Left colon (tissue), 2 donors: ENCODE measurements around the gene TROAP. TPM values are rescaled to one million over a fixed set of nuclear protein-coding genes. Genes with fewer than 3 reads are reported as not detected.

Source experiments
- ATAC-seq: fragments of 200-7000 bp; cut with Tn5 transposase; one replicate; pipeline ENCODE4 v1.9.1; 2020; ENCODE audit warnings: mild to moderate bottlenecking, moderate library complexity
- DNase-seq, 2 donors: peaks; one replicate each; pipeline ENCODE4 v3.0.0-alpha.2; 2020
- intact Hi-C, 2 donors: fragments of 100-400 bp; cut with DNase I in 1 of 2; cut with micrococcal nuclease in 1 of 2; formaldehyde crosslinking; loops; one replicate each; pipeline versions ENCODE4 v1.11.2 to v1.14.0; 2022; cut with DNase I, micrococcal nuclease
- total RNA-seq, 2 donors: library from RNA; stranded (reverse); fragmentation: NEBNext Ultra II Directional; extraction: Animal tissue kit (Norgen Biotek cat#: 25700); gene quantifications; one replicate each; pipeline ENCODE4 v1.2.1, GENCODE V29; 2021
- donor health status: DM: no; HTN: no; CAD: no.
- donor health status: DM: yes; HTN: yes; CAD: no.

The TROAP gene
- total RNA-seq, 2 donors from 2014 or later = 4.9 to 12.4 TPM

- peak; percentile 92 for ATAC-seq
- intact Hi-C loops = loop anchor here in 1 of 2 donors (10.0 kb wide), 1 partner anchor 167 kb away; no protein-coding TSS in a partner anchor
- peak; percentile 89 to 94 for DNase-seq
Measured at GRCh38 chr12:49347311-49348193, 24.5 kb downstream of the TROAP start.

GRCh38 chr12:49348781-49349180 is 25.7 kb downstream of the TROAP start:
- DNase-seq (no peak), ATAC-seq (no peak)
- intact Hi-C loops = loop anchor here in 1 of 2 donors (10.0 kb wide), 1 partner anchor 166 kb away; no protein-coding TSS in a partner anchor

GRCh38 chr12:49349266-49349665 is 26.2 kb downstream of the TROAP start:
- no peak for ATAC-seq
- intact Hi-C loops = loop anchor here in 1 of 2 donors (10.0 kb wide), 1 partner anchor 166 kb away; no protein-coding TSS in a partner anchor
- no peak for DNase-seq

- DNase-seq (no peak), ATAC-seq (no peak)
- intact Hi-C loops = no loop called here
Measured at GRCh38 chr12:49352351-49352750, 29.3 kb downstream of the TROAP start.

GRCh38 chr12:49355913-49356312 is 32.9 kb downstream of the TROAP start:
- intact Hi-C loops = no loop called here
- ATAC-seq (no peak), DNase-seq (no peak)

GRCh38 chr12:49357103-49357678 is 34.1 kb downstream of the TROAP start:
- intact Hi-C loops = no loop called here
- ATAC-seq (no peak), DNase-seq (no peak)

- DNase-seq = peak in 1 of 2 donors; percentile 53
- ATAC-seq = peak; percentile 80
- intact Hi-C loops = loop anchor here in 1 of 2 donors (1.0 kb wide), 1 partner anchor 156 kb away; no protein-coding TSS in a partner anchor
Measured at GRCh38 chr12:49358483-49359141, 35.6 kb downstream of the TROAP start.

GRCh38 chr12:49359671-49360070 is 36.6 kb downstream of the TROAP start:
- no peak for DNase-seq
- no peak for ATAC-seq
- intact Hi-C loops = loop anchor here in 1 of 2 donors (5.0 kb wide), 1 partner anchor 158 kb away; no protein-coding TSS in a partner anchor

GRCh38 chr12:49362077-49362476 is 39.0 kb downstream of the TROAP start:
- ATAC-seq = no peak
- intact Hi-C loops = loop anchor here in 1 of 2 donors (5.0 kb wide), 1 partner anchor 155 kb away; no protein-coding TSS in a partner anchor
- DNase-seq = no peak

- DNase-seq (no peak), ATAC-seq (no peak)
- intact Hi-C loops = loop anchor here in 1 of 2 donors (5.0 kb wide), 1 partner anchor 152 kb away; no protein-coding TSS in a partner anchor
Measured at GRCh38 chr12:49364989-49365388, 41.9 kb downstream of the TROAP start.

GRCh38 chr12:49365542-49365941 is 42.5 kb downstream of the TROAP start:
- ATAC-seq (no peak), DNase-seq (no peak)
- intact Hi-C loops = no loop called here

- DNase-seq (peak in 1 of 2 donors; percentile 26), ATAC-seq (peak; percentile 38)
- intact Hi-C loops = no loop called here
Measured at GRCh38 chr12:49366096-49366651, 43.1 kb downstream of the TROAP start.

- DNase-seq (peak; percentile 91 to 94), ATAC-seq (peak; percentile 90)
- intact Hi-C loops = no loop called here
Measured at GRCh38 chr12:49366652-49367380, 43.8 kb downstream of the TROAP start.

- intact Hi-C loops = no loop called here
- ATAC-seq = peak; percentile 13
- DNase-seq = peak in 1 of 2 donors; percentile 97
Measured at GRCh38 chr12:49367381-49368239, 44.6 kb downstream of the TROAP start, which contains the start of gene SPATS2. SPATS2 (plus strand) TSS chr12:49367462; CDS start chr12:49461013, 93,551 bp downstream.

- ATAC-seq = no peak
- no peak for DNase-seq
- intact Hi-C loops = no loop called here
Measured at GRCh38 chr12:49368240-49368600, 45.2 kb downstream of the TROAP start.

- intact Hi-C loops = no loop called here
- DNase-seq (peak in 1 of 2 donors; percentile 51), ATAC-seq (no peak)
Measured at GRCh38 chr12:49369411-49370145, 46.5 kb downstream of the TROAP start.

- intact Hi-C loops = no loop called here
- DNase-seq (no peak), ATAC-seq (no peak)
Measured at GRCh38 chr12:49370539-49370938, 47.5 kb downstream of the TROAP start.
